Measurements from ENCODE around the gene PIAS3. TPM values are rescaled to one million over a fixed set of nuclear protein-coding genes. Genes with fewer than 3 reads are reported as not detected.

Gene PIAS3
- 6.4 and 24.6 TPM in 2 replicates for total RNA-seq (ENCODE audit: low replicate concordance)

- TF ChIP-seq CTCF (IDR thresholded peaks at IDR 0.05; ENCODE audit: insufficient read depth, low read length) = no peak
- peak; percentile 90 for DNase-seq (ENCODE audit: low read depth)
- peak within 1 kb of the TSS; percentile 91 for H3K4me3 ChIP-seq (ENCODE audit: low read depth, low read length)
Observed at GRCh38 chr1:145858901-145859490, at the start of gene PIAS3. Gene PIAS3, minus strand, starts transcription at chr1:145859081. Its CDS starts 91 bp downstream, at chr1:145858990.

- no peak for TF ChIP-seq CTCF (IDR thresholded peaks at IDR 0.05; ENCODE audit: insufficient read depth, low read length)
- peak; percentile 66 for DNase-seq (ENCODE audit: low read depth)
- no peak overlapping the region for H3K4me3 ChIP-seq (ENCODE audit: low read depth, low read length)
Observed at GRCh38 chr1:145908653-145909052, 49.8 kb upstream of the PIAS3 start.

GRCh38 chr1:145906954-145907753 is 48.3 kb upstream of the PIAS3 start:
- peak; percentile 30 for DNase-seq (ENCODE audit: low read depth)
- H3K4me3 ChIP-seq (ENCODE audit: low read depth, low read length) = no peak overlapping the region

GRCh38 chr1:145901312-145902021 is 42.6 kb upstream of the PIAS3 start:
- no peak overlapping the region for H3K4me3 ChIP-seq (ENCODE audit: low read depth, low read length)
- TF ChIP-seq CTCF (IDR thresholded peaks at IDR 0.05; ENCODE audit: insufficient read depth, low read length) = no peak
- DNase-seq (ENCODE audit: low read depth) = no peak

More at GRCh38 chr1:145906954-145907753, 48.3 kb upstream of the PIAS3 start:
- no peak for TF ChIP-seq CTCF (IDR thresholded peaks at IDR 0.05; ENCODE audit: insufficient read depth, low read length)

GRCh38 chr1:145898756-145899155 is 39.9 kb upstream of the PIAS3 start:
- H3K4me3 ChIP-seq (ENCODE audit: low read depth, low read length) = no peak overlapping the region
- no peak for DNase-seq (ENCODE audit: low read depth)
- TF ChIP-seq CTCF (IDR thresholded peaks at IDR 0.05; ENCODE audit: insufficient read depth, low read length) = no peak

- TF ChIP-seq CTCF (IDR thresholded peaks at IDR 0.05; ENCODE audit: insufficient read depth, low read length) = no peak
- DNase-seq (ENCODE audit: low read depth) = no peak
- no peak overlapping the region for H3K4me3 ChIP-seq (ENCODE audit: low read depth, low read length)
Observed at GRCh38 chr1:145897969-145898368, 39.1 kb upstream of the PIAS3 start.

Measured in fibroblast of the aortic adventitia (primary cell).